G401.6 (cell line): Measurements from ENCODE around the gene CELF4.

Experiments
- FAIRE-seq: peaks from 2 replicates; lab custom pipeline; 2012; peaks lifted over from hg19 to GRCh38; lab: Jason Lieb, UNC

CELF4 gene

GRCh38 chr18:37276111-37276890 is 289.3 kb downstream of the CELF4 start:
- FAIRE-seq = no peak

DNA sequence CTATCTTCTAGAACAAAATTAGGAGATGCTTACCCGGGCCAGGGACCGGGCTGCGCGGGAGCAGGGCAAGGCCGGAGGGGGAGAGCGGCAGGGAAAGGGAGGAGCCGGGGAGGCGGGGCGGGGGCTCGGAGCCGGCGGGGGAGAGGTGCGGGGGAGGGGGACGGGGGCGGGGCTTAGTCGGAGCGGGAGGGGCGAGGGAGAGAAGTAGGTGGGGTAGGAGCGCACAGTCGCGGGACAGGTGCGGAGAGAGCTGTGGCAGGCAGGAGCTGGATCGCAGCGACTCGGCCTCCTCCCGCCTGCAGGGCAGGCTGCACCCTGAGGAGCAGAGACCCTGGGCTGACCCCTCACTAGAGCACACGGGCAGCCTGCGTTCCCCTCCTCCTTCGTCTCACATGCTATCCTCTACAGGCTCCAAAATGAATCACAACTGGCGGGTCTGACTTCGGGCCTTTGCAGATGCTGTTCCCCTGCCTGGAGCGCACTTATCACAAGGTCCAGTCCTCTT is 290.3 kb downstream of the CELF4 start:
- no peak for FAIRE-seq

DNA sequence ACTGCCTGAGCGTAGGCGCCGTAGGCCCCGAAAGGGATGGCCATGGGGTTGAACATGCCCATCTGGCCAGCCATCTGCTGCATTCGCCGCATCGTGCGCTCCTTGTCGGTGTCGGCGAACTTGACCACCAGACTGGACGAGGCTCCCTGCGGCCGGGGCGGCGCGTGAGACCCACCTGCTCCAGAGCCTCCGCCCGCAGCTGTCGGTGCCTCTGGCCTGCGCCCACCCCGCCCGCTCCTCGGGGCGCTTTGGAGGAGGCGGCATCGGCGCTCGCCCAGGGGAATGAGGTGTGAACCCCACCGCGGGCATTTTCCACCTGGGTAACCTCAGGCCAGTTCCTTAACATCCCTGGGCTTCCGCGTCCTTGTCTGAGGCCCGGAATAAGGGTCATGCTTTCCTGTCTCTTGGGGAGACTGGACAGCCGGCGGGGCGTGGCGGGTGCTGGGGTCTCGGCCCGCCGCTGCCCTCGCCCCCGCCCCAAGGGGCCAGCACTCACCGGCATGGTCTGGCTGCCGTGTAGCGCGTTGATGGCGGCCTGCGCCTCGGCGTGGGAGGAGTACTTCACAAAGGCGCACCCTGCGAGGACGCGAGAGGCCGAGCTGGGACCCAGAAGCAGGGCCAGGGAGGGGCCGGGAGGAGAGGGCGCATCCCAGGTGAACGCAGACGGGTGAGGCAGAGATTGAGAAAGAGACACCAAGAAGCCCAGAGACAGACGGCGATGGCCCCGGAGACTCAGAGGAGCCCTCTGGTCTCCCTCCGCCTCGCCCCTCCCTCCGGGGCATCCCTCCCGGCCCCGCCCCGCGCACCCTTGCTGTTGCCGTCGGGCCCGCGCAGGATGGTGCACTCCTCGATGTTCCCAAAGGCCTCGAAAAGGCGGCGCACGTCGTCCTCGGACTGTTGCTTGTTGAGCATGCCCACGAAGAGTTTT is 291.0 kb downstream of the CELF4 start:
- FAIRE-seq = no peak

GRCh38 chr18:37272841-37273240 is 292.8 kb downstream of the CELF4 start:
- FAIRE-seq = no peak

DNA sequence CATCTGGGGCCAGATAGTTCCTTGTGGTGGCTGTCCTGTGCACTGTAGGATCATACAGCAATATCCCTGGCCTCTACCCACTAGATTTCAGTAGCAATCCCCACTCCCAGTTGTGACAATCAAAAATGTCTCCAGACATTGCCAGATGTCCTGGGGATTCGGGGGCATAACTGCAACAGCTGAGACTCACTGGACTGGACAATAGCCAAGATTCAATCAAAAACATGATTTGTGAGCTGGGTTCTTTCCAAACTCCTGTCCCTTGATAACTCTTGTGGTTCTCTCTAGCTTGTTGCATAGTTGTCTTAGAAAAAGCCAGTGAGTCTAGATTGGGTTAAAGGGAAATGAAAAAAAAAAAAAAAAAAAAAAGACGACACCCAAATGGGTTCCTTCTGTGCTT is 293.4 kb downstream of the CELF4 start:
- no peak for FAIRE-seq

DNA sequence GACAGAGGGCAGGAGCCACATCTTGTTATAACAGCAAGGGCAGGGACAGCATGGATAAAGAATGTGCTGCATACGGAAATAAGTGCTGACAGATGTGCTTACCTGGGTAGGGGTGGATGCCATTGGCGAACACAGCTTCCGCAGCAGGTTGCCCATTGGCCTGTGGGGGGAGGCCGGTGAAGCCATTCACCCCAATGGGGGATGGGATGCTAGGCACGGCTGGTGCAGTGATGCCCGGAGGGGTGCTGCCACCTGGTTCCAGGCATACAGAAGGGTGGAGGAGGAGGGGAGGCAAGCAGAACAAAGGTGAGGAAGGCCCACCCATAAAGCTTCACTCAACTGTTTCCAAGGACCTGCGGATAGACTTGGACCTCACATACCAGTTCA is 294.9 kb downstream of the CELF4 start:
- no peak for FAIRE-seq

- no peak for FAIRE-seq
These were observed 295.4 kb downstream of the CELF4 start for GRCh38 chr18:37270038-37270665.

- no peak for FAIRE-seq
These were observed 299.3 kb downstream of the CELF4 start for GRCh38 chr18:37266290-37266689.

GRCh38 chr18:37265382-37265781 is 300.2 kb downstream of the CELF4 start:
- FAIRE-seq = no peak

DNA sequence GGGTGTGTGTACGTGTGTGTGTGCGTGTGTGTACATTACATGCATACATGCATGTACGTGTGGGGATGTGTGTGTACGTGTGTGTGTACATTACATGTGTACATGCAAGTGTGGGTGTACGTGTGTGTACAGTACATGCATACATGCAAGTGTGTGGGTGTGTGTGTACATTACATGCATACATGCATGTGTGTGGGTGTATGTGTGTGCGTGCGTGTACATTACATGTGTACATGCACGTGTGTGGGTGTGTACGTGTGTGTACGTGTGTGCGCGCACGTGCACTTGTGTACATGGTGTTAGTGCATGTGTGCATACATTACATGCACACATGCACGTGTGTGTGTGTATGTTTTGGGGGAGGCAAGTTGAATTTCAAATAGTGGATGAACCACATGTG is 300.6 kb downstream of the CELF4 start:
- no peak for FAIRE-seq

GRCh38 chr18:37261988-37262387 is 303.6 kb downstream of the CELF4 start:
- FAIRE-seq = no peak

- no peak for FAIRE-seq
These were observed 304.3 kb downstream of the CELF4 start for GRCh38 chr18:37261246-37261840.

DNA sequence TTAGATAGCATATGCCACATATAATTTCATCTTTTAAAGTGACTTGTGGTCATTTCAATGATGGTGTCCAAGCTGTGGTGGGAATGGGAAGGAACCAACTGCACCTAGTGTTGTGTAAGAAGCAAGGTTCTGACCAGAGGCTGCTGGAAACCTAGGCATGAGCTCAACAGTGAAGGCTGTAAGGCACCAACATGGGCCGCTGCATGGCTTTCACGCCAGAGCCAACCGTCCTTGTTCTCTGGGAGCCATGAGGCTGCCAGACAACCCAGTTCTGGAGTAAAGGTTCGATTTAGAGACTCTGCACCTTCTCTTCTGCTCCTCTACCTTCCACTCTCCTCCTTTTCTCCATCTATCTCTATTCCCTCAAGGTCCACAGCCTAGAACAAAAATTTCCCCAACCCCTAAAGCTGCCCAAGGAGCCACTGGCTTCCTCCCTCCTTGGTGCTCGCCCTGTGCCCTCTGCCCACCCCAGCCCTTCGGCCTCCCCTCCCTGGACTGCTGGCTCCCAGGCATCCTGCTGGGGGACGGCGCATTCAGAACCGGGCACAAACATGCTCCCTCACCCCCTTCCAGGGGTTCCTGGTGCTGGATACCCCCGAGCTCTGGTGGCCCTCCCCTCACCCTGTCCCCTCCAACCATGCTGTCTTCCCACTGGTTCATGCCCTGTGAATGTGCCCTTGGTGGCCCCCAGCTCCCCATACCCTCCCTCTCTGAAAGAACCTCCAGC is 305.1 kb downstream of the CELF4 start:
- no peak for FAIRE-seq

DNA sequence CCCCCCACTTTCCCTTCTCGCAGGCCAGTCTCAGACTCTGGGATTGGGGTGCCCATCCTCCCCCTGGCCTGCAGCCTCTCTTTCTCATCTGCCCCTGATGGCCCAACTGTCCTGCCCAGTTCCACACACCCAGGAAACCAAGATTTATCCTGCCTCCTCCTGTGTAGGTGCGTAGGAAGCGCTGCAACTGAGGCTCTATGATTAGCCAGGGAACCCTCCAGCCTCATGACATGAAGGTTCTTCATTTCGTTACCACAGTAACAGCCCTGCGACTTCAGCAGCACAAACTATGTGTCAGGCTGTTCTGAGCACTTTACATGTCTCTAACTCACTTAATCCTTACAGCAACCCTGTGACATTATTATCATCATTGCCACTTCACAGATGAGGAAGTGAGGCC is 305.9 kb downstream of the CELF4 start:
- FAIRE-seq = no peak

GRCh38 chr18:37258819-37259218 is 306.8 kb downstream of the CELF4 start:
- FAIRE-seq = no peak

DNA sequence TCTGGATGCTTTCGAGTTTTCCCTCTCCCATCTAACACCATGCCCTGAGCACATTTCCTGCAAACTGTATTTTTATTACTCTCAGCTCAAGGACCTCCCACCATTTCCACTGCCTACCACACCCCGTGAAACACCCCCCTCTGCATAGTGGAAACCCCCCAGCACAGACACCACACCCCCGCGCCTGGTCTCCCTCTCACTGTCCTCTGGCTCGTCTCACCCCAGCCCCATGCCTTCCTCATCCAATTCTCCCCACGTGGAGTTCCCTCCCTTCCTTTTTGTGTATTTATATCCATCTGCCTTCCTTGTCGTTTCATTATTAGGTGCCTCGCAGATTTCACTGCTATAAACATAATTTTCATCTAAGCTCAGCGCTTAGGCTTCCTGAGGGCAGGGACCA is 307.5 kb downstream of the CELF4 start:
- FAIRE-seq = no peak

DNA sequence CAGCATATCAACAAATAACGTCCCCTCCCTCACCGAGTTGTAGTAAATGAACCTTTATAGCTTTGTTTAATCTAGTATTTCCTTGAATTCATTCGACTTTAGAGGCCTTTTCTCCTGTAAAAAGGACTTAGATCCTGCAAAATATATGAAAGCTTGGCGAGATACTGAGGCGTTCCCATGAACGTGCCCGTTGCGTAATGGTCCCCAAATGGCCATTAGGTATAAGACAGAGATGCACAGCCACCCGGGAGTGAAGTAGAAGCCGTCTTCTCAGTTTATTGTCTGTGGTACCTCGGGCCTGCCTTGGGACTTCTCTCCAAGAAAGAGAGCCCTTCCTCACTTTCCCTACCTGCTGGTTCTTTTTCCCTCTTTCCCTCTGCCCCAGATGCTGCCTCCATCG is 310.6 kb downstream of the CELF4 start:
- no peak for FAIRE-seq

DNA sequence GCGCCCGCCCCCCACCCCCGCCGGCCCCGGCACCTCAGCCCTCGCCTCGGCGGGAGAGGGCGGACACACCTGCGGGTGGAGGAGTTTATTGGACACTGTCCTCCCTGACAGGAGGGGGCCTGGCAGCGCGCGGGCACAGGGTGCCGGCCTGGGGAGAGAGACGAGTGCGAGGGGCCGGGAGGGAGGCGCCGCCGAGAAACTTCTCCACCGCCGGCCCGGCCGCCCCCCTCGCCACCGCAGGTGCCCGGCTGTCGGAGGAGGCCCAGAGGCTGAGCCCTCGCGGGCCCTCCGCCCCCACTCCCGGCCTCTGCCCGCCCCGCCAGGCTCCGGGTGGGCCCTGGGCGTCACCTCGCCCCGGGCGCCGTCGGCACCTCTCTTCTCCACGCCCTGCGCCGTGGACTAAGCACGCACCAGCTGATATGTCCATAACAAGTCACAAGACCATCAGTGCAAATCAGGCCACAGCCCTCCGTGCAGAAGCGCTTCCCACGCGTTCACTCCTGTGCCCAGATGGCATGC is 311.3 kb downstream of the CELF4 start:
- no peak for FAIRE-seq

- FAIRE-seq = no peak
These were observed 312.0 kb downstream of the CELF4 start for GRCh38 chr18:37253394-37254235.

GRCh38 chr18:37252854-37253393 is 312.7 kb downstream of the CELF4 start:
- FAIRE-seq = no peak
